Hepatocyte (in vitro differentiated cells): ENCODE measurements around the gene HABP4.

Source experiments
- EZH2 ChIP-seq: fragments of 200-600 bp; sonication (generic); IDR thresholded peaks from 2 replicates; pipeline ENCODE4 v1.6.1; 2016; ENCODE audit warnings: antibody characterized with exemption, mild to moderate bottlenecking, borderline replicate concordance
- EZH2phosphoT487 ChIP-seq: fragments of 200-600 bp; sonication (generic); IDR thresholded peaks from one replicate; pipeline ENCODE4 v1.6.1; 2018; ENCODE audit warnings: antibody characterized with exemption, mild to moderate bottlenecking, low read depth, moderate library complexity; ENCODE audit not compliant: unreplicated experiment, severe bottlenecking
- TF ChIP-seq, protein P1 (sequence below): fragments of 200-600 bp; sonication (generic); IDR thresholded peaks from 2 replicates; pipeline ENCODE4 v1.5.1; 2016; ENCODE audit warnings: antibody characterized with exemption, mild to moderate bottlenecking; ENCODE audit not compliant: poor library complexity

DNA sequence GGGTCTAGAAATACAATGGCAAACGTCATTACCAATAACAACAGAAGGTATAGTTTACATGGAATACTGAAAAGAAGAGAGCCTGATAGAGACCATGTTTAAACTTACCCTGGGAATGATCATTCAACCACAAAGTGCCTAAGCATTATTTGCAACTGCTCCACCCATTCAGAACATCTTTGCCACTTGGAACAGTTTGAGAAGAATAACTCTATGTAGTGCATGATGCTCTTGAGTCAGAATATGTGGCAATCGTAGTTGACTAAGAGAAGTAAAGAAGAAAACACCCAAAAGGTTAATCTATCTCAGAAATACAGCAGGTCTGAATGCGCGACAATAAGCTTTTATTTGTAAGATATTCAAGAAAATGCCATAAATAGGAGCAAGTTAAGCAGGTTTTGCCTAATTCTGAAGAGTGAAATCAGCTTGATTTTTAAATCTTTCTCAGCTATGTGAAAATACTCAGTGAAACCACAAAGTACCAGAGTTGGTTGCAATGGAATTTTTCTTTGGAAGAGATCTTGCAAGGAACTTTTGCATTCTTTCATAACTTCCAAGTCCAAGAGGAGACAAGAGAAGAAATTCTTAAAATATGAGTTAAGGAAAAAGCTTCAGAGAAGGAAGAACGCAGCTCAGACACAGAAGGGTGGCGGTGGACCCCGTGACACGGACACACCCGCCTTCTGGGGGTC lies 64.3 kb downstream of the HABP4 start:
- TF ChIP-seq, protein P1, sequence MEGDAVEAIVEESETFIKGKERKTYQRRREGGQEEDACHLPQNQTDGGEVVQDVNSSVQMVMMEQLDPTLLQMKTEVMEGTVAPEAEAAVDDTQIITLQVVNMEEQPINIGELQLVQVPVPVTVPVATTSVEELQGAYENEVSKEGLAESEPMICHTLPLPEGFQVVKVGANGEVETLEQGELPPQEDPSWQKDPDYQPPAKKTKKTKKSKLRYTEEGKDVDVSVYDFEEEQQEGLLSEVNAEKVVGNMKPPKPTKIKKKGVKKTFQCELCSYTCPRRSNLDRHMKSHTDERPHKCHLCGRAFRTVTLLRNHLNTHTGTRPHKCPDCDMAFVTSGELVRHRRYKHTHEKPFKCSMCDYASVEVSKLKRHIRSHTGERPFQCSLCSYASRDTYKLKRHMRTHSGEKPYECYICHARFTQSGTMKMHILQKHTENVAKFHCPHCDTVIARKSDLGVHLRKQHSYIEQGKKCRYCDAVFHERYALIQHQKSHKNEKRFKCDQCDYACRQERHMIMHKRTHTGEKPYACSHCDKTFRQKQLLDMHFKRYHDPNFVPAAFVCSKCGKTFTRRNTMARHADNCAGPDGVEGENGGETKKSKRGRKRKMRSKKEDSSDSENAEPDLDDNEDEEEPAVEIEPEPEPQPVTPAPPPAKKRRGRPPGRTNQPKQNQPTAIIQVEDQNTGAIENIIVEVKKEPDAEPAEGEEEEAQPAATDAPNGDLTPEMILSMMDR: no peak
- TF ChIP-seq EZH2phosphoT487 (no peak), EZH2 (no peak)
